ENCODE results near the gene PRAMEF12. TPM values are rescaled to one million over a fixed set of nuclear protein-coding genes. Genes with fewer than 3 reads are reported as not detected.

PRAMEF12 gene
- total RNA-seq, 2 donors from 2014 or later = not detected

- Histone ChIP-seq H3K4me3 (no peak overlapping the region), H3K4me1 (no peaks in the 10 kb centered on the region), H3K27ac (no peak overlapping the region), H3K9me3 (peaks cover 0 to 10% of the 10 kb centered on the region in 2 donors), H3K36me3 (no peaks in the 10 kb centered on the region), H3K27me3 (no peaks in the 10 kb centered on the region)
- no peak for DNase-seq (ENCODE audit: low spot score)
- TF ChIP-seq, protein P1, sequence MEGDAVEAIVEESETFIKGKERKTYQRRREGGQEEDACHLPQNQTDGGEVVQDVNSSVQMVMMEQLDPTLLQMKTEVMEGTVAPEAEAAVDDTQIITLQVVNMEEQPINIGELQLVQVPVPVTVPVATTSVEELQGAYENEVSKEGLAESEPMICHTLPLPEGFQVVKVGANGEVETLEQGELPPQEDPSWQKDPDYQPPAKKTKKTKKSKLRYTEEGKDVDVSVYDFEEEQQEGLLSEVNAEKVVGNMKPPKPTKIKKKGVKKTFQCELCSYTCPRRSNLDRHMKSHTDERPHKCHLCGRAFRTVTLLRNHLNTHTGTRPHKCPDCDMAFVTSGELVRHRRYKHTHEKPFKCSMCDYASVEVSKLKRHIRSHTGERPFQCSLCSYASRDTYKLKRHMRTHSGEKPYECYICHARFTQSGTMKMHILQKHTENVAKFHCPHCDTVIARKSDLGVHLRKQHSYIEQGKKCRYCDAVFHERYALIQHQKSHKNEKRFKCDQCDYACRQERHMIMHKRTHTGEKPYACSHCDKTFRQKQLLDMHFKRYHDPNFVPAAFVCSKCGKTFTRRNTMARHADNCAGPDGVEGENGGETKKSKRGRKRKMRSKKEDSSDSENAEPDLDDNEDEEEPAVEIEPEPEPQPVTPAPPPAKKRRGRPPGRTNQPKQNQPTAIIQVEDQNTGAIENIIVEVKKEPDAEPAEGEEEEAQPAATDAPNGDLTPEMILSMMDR (IDR thresholded peaks at IDR 0.05) = no peak
Measured at GRCh38 chr1:12754738-12755137, 18.8 kb upstream of the PRAMEF12 start.

GRCh38 chr1:12756273-12756672 lies 17.3 kb upstream of the PRAMEF12 start:
- no peak for DNase-seq (ENCODE audit: low spot score)
- Histone ChIP-seq H3K9me3 (no peaks in the 10 kb centered on the region), H3K27ac (no peak overlapping the region), H3K36me3 (no peaks in the 10 kb centered on the region), H3K4me3 (no peak overlapping the region), H3K27me3 (no peaks in the 10 kb centered on the region), H3K4me1 (no peaks in the 10 kb centered on the region)
- TF ChIP-seq, protein P1 (IDR thresholded peaks at IDR 0.05) = no peak

- Histone ChIP-seq H3K9me3 (no peaks in the 10 kb centered on the region), H3K4me3 (no peak overlapping the region), H3K27ac (no peak overlapping the region), H3K4me1 (no peaks in the 10 kb centered on the region), H3K36me3 (no peaks in the 10 kb centered on the region), H3K27me3 (no peaks in the 10 kb centered on the region)
- TF ChIP-seq, protein P1 (IDR thresholded peaks at IDR 0.05) = no peak
- DNase-seq (ENCODE audit: low spot score) = no peak
Measured at GRCh38 chr1:12756768-12757413, 16.6 kb upstream of the PRAMEF12 start.

GRCh38 chr1:12757836-12758235 lies 15.7 kb upstream of the PRAMEF12 start:
- Histone ChIP-seq H3K36me3 (no peaks in the 10 kb centered on the region), H3K9me3 (no peaks in the 10 kb centered on the region), H3K27me3 (no peaks in the 10 kb centered on the region), H3K4me3 (no peak overlapping the region), H3K27ac (no peak overlapping the region), H3K4me1 (no peaks in the 10 kb centered on the region)
- TF ChIP-seq, protein P1 (IDR thresholded peaks at IDR 0.05) = no peak
- no peak for DNase-seq (ENCODE audit: low spot score)

GRCh38 chr1:12760256-12760795 lies 13.2 kb upstream of the PRAMEF12 start:
- no peaks in the 10 kb centered on the region for H3K9me3 ChIP-seq
- no peak overlapping the region for H3K27ac ChIP-seq
- H3K27me3 ChIP-seq = no peaks in the 10 kb centered on the region
- H3K36me3 ChIP-seq = no peaks in the 10 kb centered on the region
- H3K4me3 ChIP-seq = no peak overlapping the region
- DNase-seq (ENCODE audit: low spot score) = no peak
- H3K4me1 ChIP-seq = no peaks in the 10 kb centered on the region
- TF ChIP-seq, protein P1 (IDR thresholded peaks at IDR 0.05) = no peak

- DNase-seq (ENCODE audit: low spot score) = no peak
- no peaks in the 10 kb centered on the region for H3K36me3 ChIP-seq
- no peak overlapping the region for H3K27ac ChIP-seq
Measured at GRCh38 chr1:12761781-12762180, 11.8 kb upstream of the PRAMEF12 start.

More at GRCh38 chr1:12761781-12762180, 11.8 kb upstream of the PRAMEF12 start:
- no peaks in the 10 kb centered on the region for H3K4me1 ChIP-seq
- TF ChIP-seq, protein P1 (IDR thresholded peaks at IDR 0.05) = no peak
- H3K9me3 ChIP-seq = no peaks in the 10 kb centered on the region
- H3K27me3 ChIP-seq = no peaks in the 10 kb centered on the region
- H3K4me3 ChIP-seq = no peak overlapping the region

Measured in right atrium auricular region (tissue), 2 donors.